ENCODE measurements around the gene ANGPTL3. TPM values are rescaled to one million over a fixed set of nuclear protein-coding genes. Genes with fewer than 3 reads are reported as not detected.
"Not testable (repeated sequence)": the region's sequence is repeated elsewhere in the genome, so short reads cannot be mapped to it uniquely, and the experiment has no call there.

The ANGPTL3 gene
- total and polyA plus RNA-seq, 2 of the 4 experiments (the other 2 are of a cell fraction): not detected

- H2BK5ac ChIP-seq (ENCODE audit: low read depth, low read length, poor library complexity, severe bottlenecking); H4K5ac ChIP-seq (ENCODE audit: low read depth, low read length); POLR2A ChIA-PET (ENCODE audit: unreplicated experiment); DNase-seq; H4K8ac ChIP-seq (ENCODE audit: low read depth in 2 of 2, low read length in 2 of 2); in situ Hi-C loops (cut with MboI; ENCODE audit: low sequenced_read_pairs); H3K18ac ChIP-seq (ENCODE audit: low read depth, low read length); H3K79me1 ChIP-seq (ENCODE audit: low read depth in 1 of 2, low read length in 2 of 2); H3K56ac ChIP-seq (ENCODE audit: extremely low read depth, insufficient read depth, low read length); H3K14ac ChIP-seq (replicated peaks; ENCODE audit: low read depth, low read length); BruUV-seq (replicated peaks); H3K9ac ChIP-seq (ENCODE audit: low read depth, low read length); H3K9me1 ChIP-seq (ENCODE audit: insufficient read depth, low read length); H3K4ac ChIP-seq (ENCODE audit: low read depth, low read length); H3K27ac ChIP-seq (ENCODE audit: insufficient read depth, low read length); H4K20me1 ChIP-seq (ENCODE audit: insufficient read depth, low read length); H2AK5ac ChIP-seq (ENCODE audit: low read depth, low read length); H3K23ac ChIP-seq (ENCODE audit: low read depth, low read length); intact Hi-C loops (cut with micrococcal nuclease); H4K91ac ChIP-seq (ENCODE audit: insufficient read depth, low read depth, low read length); ATAC-seq (ENCODE audit: low read depth); H3K4me2 ChIP-seq (ENCODE audit: low read depth, low read length); dilution Hi-C loops (cut with HindIII; ENCODE audit: low sequenced_read_pairs, unreplicated experiment); H2AK9ac ChIP-seq (replicated peaks; ENCODE audit: low read depth, low read length, poor library complexity); H3K4me3 ChIP-seq (ENCODE audit: insufficient read depth, low read depth, low read length); H3K9me3 ChIP-seq (ENCODE audit: control insufficient read depth, insufficient read depth, low read length); H3K4me1 ChIP-seq (ENCODE audit: control insufficient read depth, insufficient read depth, low read length); H2BK120ac ChIP-seq (ENCODE audit: low read depth, low read length); H3K27me3 ChIP-seq (ENCODE audit: control insufficient read depth, insufficient read depth, low read length); H2BK20ac ChIP-seq (ENCODE audit: low read depth, low read length); H2BK15ac ChIP-seq (ENCODE audit: low read depth, low read length); H2AFZ ChIP-seq (replicated peaks; ENCODE audit: low read length, poor library complexity); H3K36me3 ChIP-seq (ENCODE audit: control insufficient read depth, insufficient read depth, low read length): not testable (repeated sequence)
- CTCF ChIA-PET: interaction anchor here (0.6 kb wide), 2 partner anchors 67 to 167 kb away, joined by 3 read pairs; no protein-coding TSS in a partner anchor
- no CpG with 5 or more reads among the region's 1 CpG for WGBS, 2 experiments (ENCODE audit: extremely low coverage in 2 of 2, insufficient read length in 1 of 2)
Observed at GRCh38 chr1:62567926-62568325, 29.4 kb upstream of the ANGPTL3 start.

DNA sequence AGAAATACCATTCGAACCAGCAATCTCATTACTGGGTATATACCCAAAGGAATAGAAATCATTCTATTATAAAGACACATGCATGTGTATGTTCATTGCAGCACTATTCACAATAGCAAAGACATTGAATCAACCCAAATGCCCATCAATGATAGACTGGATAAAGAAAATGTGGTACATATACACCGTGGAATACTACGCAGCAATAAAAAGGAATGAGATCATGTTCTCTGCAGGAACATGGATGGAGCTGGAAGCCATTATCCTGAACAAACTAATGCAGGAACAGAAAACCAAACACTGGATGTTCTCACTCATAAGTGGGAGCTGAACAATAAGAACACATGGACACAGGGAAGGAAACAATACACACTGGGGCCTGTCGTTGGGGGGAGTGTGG lies 25.8 kb upstream of the ANGPTL3 start:
- H2AK5ac ChIP-seq (ENCODE audit: low read depth, low read length); DNase-seq; intact Hi-C loops (cut with micrococcal nuclease); CTCF ChIA-PET; H2BK20ac ChIP-seq (ENCODE audit: low read depth, low read length); H3K27ac ChIP-seq (ENCODE audit: insufficient read depth, low read length); H2BK5ac ChIP-seq (ENCODE audit: low read depth, low read length, poor library complexity, severe bottlenecking); BruUV-seq (replicated peaks); H4K91ac ChIP-seq (ENCODE audit: insufficient read depth, low read depth, low read length); dilution Hi-C loops (cut with HindIII; ENCODE audit: low sequenced_read_pairs, unreplicated experiment); H3K4me1 ChIP-seq (ENCODE audit: control insufficient read depth, insufficient read depth, low read length); H3K18ac ChIP-seq (ENCODE audit: low read depth, low read length); H2BK15ac ChIP-seq (ENCODE audit: low read depth, low read length); H3K9me1 ChIP-seq (ENCODE audit: insufficient read depth, low read length); H2BK120ac ChIP-seq (ENCODE audit: low read depth, low read length); H3K9me3 ChIP-seq (ENCODE audit: control insufficient read depth, insufficient read depth, low read length); in situ Hi-C loops (cut with MboI; ENCODE audit: low sequenced_read_pairs); H4K8ac ChIP-seq (ENCODE audit: low read depth in 2 of 2, low read length in 2 of 2); H3K4ac ChIP-seq (ENCODE audit: low read depth, low read length); H3K27me3 ChIP-seq (ENCODE audit: control insufficient read depth, insufficient read depth, low read length); H3K14ac ChIP-seq (replicated peaks; ENCODE audit: low read depth, low read length); POLR2A ChIA-PET (ENCODE audit: unreplicated experiment); H3K4me2 ChIP-seq (ENCODE audit: low read depth, low read length); H3K56ac ChIP-seq (ENCODE audit: extremely low read depth, insufficient read depth, low read length); H2AFZ ChIP-seq (replicated peaks; ENCODE audit: low read length, poor library complexity); H4K20me1 ChIP-seq (ENCODE audit: insufficient read depth, low read length); H2AK9ac ChIP-seq (replicated peaks; ENCODE audit: low read depth, low read length, poor library complexity); ATAC-seq (ENCODE audit: low read depth); H4K5ac ChIP-seq (ENCODE audit: low read depth, low read length); H3K79me1 ChIP-seq (ENCODE audit: low read depth in 1 of 2, low read length in 2 of 2); H3K9ac ChIP-seq (ENCODE audit: low read depth, low read length); H3K4me3 ChIP-seq (ENCODE audit: insufficient read depth, low read depth, low read length); H3K23ac ChIP-seq (ENCODE audit: low read depth, low read length): not testable (repeated sequence)
- no CpG with 5 or more reads among the region's 4 CpGs for WGBS, 2 experiments (ENCODE audit: extremely low coverage in 2 of 2, insufficient read length in 1 of 2)
- H3K36me3 ChIP-seq (ENCODE audit: control insufficient read depth, insufficient read depth, low read length): peaks cover 15% of the 10 kb centered on the region
